ENCODE measurements around the gene TMEM218. TPM values are rescaled to one million over a fixed set of nuclear protein-coding genes. Genes with fewer than 3 reads are reported as not detected.
"Not testable (repeated sequence)": the region's sequence is repeated elsewhere in the genome, so short reads cannot be mapped to it uniquely, and the experiment has no call there.

TMEM218 gene
- total and polyA plus RNA-seq, 7 donors: 12.0 to 34.6 (median 23.3) TPM

- TF ChIP-seq CTCF (IDR thresholded peaks at IDR 0.05) (no peak), POLR2A (IDR thresholded peaks at IDR 0.05) (no peak), EP300 (IDR thresholded peaks at IDR 0.05) (no peak), POLR2AphosphoS5 (IDR thresholded peaks at IDR 0.05) (no peak)
- Histone ChIP-seq H3K27ac (peak overlapping the region; percentile 51 to 73 (median 68)), H3K27me3 (no peaks in the 10 kb centered on the region), H3K9me3 (no peaks in the 10 kb centered on the region), H3K4me3 (peak overlapping the region; percentile 51 to 66 (median 64)), H3K36me3 (no peaks in the 10 kb centered on the region), H3K4me1 (peaks cover 0 to 12% (median 8%) of the 10 kb centered on the region in 4 donors)
- intact Hi-C loops (cut with DNase I): no loop called here
- WGBS, 2 donors: 43 to 45% methylated on average over 19 of the region's 19 CpGs
- DNase-seq: no peak
These were observed 49.1 kb downstream of the TMEM218 start for GRCh38 chr11:125062218-125062930.

- Histone ChIP-seq H3K9me3 (no peaks in the 10 kb centered on the region), H3K27me3 (no peaks in the 10 kb centered on the region), H3K4me3 (no peak overlapping the region), H3K27ac (no peak overlapping the region), H3K36me3 (no peaks in the 10 kb centered on the region), H3K4me1 (peaks cover 0 to 12% (median 8%) of the 10 kb centered on the region in 4 donors)
- no peak for DNase-seq
- intact Hi-C loops (cut with DNase I): no loop called here
- TF ChIP-seq POLR2AphosphoS5 (IDR thresholded peaks at IDR 0.05): no peak
- no peak for TF ChIP-seq EP300 (IDR thresholded peaks at IDR 0.05)
- TF ChIP-seq CTCF (IDR thresholded peaks at IDR 0.05): no peak
- no peak for TF ChIP-seq POLR2A (IDR thresholded peaks at IDR 0.05)
- WGBS, 2 donors: 80 to 82% methylated on average over 4 of the region's 4 CpGs
These were observed 50.1 kb downstream of the TMEM218 start for GRCh38 chr11:125061281-125061680.

GRCh38 chr11:125057693-125058016 lies 53.8 kb downstream of the TMEM218 start:
- intact Hi-C loops (cut with DNase I): no loop called here
- Histone ChIP-seq H3K9me3 (no peaks in the 10 kb centered on the region), H3K27me3 (no peaks in the 10 kb centered on the region), H3K36me3 (no peaks in the 10 kb centered on the region), H3K4me1 (peaks cover 0 to 3% (median 0%) of the 10 kb centered on the region in 4 donors), H3K4me3 (no peak overlapping the region), H3K27ac (no peak overlapping the region)
- TF ChIP-seq POLR2A (IDR thresholded peaks at IDR 0.05) (no peak), CTCF (IDR thresholded peaks at IDR 0.05) (no peak), POLR2AphosphoS5 (IDR thresholded peaks at IDR 0.05) (no peak), EP300 (IDR thresholded peaks at IDR 0.05) (no peak)
- DNase-seq: no peak
- 72 to 92% methylated on average over 5 of the region's 5 CpGs for WGBS, 2 donors

- Histone ChIP-seq H3K36me3 (no peaks in the 10 kb centered on the region), H3K4me1 (no peaks in the 10 kb centered on the region), H3K27me3 (no peaks in the 10 kb centered on the region), H3K4me3 (no peak overlapping the region), H3K9me3 (no peaks in the 10 kb centered on the region), H3K27ac (no peak overlapping the region)
- 31 to 71% methylated on average over 5 of the region's 5 CpGs for WGBS, 2 donors
- no peak for DNase-seq
- intact Hi-C loops (cut with DNase I): no loop called here
- TF ChIP-seq CTCF (IDR thresholded peaks at IDR 0.05) (no peak), POLR2A (IDR thresholded peaks at IDR 0.05) (no peak), EP300 (IDR thresholded peaks at IDR 0.05) (no peak), POLR2AphosphoS5 (IDR thresholded peaks at IDR 0.05) (no peak)
These were observed 54.3 kb downstream of the TMEM218 start for GRCh38 chr11:125056931-125057692.

GRCh38 chr11:125056111-125056510 lies 55.3 kb downstream of the TMEM218 start:
- DNase-seq; H3K4me1 ChIP-seq; H3K9me3 ChIP-seq; H3K27ac ChIP-seq; H3K4me3 ChIP-seq; intact Hi-C loops (cut with DNase I); H3K27me3 ChIP-seq; H3K36me3 ChIP-seq: not testable (repeated sequence)
- WGBS, 2 donors: 98% methylated on average over 2 of the region's 2 CpGs
